NB4 (cell line): ENCODE measurements around the gene CHAD.

Source experiments
- CTCF ChIP-seq: IDR thresholded peaks from one replicate; pipeline ENCODE4 v1.5.1; 2012; ENCODE audit warnings: low read depth, low read length
- POLR2A ChIP-seq: IDR thresholded peaks from 2 replicates; pipeline ENCODE4 v1.6.1; 2011; ENCODE audit warnings: mild to moderate bottlenecking; ENCODE audit not compliant: insufficient read length; ENCODE audit errors: extremely low read depth

- no peak for TF ChIP-seq CTCF
- no peak for TF ChIP-seq POLR2A
Measured at GRCh38 chr17:50461550-50462132, 7.0 kb downstream of the CHAD start.
